ENCODE results near the gene RPL9.

GRCh38 chr4:39455486-39455885, 3.2 kb downstream of the RPL9 start:
- TF ChIP-seq CTCF (IDR thresholded peaks at IDR 0.05), result no peak
- TF ChIP-seq EP300 (IDR thresholded peaks at IDR 0.05), result no peak
